Stimulated activated CD4-positive, alpha-beta T cell treated with anti-CD3 and anti-CD28 coated beads, TNF-alpha, amount 100 ng/mL, for 4 hours (primary cell): ENCODE data around the gene KCNS3.
"Not testable (repeated sequence)": the region's sequence is repeated elsewhere in the genome, so short reads cannot be mapped to it uniquely, and the experiment has no call there.

ENCODE experiments used
- DNase-seq, 3 experiments: peaks; one replicate each; pipeline ENCODE4 v3.0.0-alpha.2; 2020; ENCODE audit warnings: low read depth in 3 of 3

The KCNS3 gene

DNA sequence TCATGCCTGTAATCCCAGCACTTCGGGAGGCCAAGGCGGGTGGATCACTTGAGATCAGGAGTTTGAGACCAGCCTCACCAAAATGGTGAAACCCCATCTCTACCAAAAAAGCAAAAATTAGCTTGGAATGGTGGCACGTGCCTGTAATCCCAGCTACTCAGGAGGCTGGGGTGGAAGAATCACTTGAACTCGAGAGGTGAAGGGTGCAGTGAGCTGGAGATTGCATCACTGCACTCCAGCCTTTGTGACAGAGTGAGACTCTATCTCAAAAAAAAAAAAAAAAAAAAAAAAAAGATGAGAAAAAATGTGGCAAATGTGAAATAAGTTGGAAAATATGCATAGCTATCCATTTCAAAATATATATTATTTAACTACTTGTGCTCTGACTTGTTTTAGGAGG, 65.0 kb downstream of the KCNS3 start:
- no peak for DNase-seq

- no peak for DNase-seq
Measured at GRCh38 chr2:17947113-17947512, 68.6 kb downstream of the KCNS3 start.

GRCh38 chr2:17950006-17950405, 71.5 kb downstream of the KCNS3 start:
- DNase-seq, result no peak

- no peak for DNase-seq
Measured at GRCh38 chr2:17951563-17951962, 73.1 kb downstream of the KCNS3 start.

DNA sequence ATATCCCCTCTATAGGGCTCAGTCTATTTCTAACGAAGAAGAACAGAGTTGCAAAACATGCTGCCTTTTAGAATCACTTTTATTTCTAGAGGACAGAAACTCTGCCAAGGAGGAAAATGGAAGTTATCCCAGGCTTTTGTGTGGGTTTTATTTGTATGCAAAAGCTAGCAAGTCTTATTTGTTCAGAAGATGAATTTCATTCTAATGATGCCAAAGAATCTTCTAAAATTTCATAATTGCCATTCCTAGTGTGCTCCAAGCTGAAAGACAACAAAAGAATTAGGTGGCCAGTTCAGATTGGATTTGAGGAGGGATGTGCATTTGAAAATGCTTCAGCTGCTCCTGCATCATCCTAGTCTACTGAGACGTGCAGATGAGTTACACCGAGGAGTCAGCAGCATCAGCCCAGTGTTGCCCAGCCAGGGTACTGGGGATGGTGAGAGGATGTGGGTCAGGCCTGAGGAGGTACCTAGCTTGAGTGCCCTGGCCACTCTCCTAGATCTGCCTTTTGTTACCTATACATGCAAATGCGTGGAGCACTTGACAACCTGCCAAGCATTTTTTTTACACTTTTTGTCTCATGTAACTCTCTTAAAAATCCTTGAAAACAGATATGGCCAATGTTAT, 80.1 kb downstream of the KCNS3 start:
- DNase-seq, result no peak

GRCh38 chr2:17959356-17959755, 80.9 kb downstream of the KCNS3 start:
- DNase-seq, result no peak

DNA sequence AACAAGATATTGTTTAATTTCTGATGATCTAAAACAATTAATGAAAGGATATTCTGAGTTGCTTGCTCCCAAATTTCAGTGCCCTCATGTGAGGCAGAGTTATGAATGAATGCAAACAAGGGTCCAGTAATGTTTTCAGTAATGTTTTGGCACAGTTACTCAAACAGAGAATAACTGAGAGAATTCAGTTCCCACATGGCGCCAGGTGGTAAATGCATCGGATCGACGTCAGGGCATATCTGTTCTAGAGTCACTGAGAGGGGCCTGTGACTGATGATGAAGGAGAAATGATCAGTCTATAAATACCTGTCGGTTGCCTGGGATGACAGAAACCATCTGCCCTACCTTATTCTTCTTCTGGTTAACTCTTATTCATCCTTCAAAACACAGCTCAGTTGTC, 81.4 kb downstream of the KCNS3 start:
- no peak for DNase-seq

DNA sequence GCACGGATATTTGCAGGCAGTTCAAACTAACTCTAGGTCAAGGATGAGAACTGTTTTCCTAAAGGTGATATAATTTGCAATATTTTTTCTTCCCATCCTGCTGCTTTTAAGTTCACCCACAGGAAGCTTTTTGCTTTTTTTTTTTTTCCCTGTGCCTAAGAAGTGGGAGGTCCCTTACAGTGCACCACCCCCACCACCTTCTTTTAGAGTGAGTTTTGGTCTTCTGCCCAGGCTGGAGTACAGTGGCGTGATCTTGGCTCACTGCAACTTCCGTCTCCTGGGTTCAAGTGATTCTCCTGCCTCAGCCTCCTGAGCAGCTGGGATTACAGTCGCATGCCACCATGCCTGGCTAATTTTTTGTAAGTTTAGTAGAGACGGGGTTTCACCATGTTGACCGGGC, 82.5 kb downstream of the KCNS3 start:
- no peak for DNase-seq

- DNase-seq, result no peak
Measured at GRCh38 chr2:17961789-17962188, 83.3 kb downstream of the KCNS3 start.

DNA sequence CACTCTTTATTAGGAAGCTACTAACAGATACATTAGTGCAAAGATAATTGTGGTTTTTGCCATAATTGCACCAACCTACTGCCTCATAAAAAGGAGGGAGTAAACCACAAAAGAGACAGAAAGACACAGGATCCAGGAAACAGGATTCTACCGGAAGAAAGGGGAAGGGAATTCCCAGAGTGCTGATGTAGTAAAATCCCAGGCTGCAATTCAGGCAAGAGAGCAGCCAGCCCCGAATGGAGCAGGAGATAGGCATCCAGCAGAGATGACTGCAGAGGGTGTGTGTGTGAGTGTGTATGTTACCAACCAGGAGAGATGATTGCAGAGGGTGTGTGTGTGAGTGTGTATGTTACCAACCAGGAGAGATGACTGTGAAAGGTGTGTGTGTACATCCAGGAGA, 84.4 kb downstream of the KCNS3 start:
- DNase-seq, result no peak

DNA sequence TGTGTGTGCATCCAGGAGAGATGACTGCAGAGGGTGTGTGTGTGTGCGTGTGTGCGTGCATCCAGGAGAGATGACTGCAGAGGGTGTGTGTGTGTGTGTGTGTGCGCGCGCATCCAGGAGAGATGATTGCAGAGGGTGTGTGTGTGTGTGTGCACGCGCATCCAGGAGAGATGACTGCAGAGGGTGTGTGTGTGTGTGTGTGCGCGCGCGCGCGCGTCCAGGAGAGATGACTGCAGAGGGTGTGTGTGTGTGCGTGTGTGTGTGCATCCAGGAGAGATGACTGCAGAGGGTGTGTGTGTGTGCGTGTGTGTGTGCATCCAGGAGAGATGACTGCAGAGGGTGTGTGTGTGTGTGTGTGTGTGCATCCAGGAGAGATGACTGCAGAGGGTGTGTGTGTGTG, 85.1 kb downstream of the KCNS3 start:
- DNase-seq, result not testable (repeated sequence)

- no peak for DNase-seq
Measured at GRCh38 chr2:17965196-17965595, 86.7 kb downstream of the KCNS3 start.

GRCh38 chr2:17966798-17967197, 88.3 kb downstream of the KCNS3 start:
- DNase-seq, result no peak

DNA sequence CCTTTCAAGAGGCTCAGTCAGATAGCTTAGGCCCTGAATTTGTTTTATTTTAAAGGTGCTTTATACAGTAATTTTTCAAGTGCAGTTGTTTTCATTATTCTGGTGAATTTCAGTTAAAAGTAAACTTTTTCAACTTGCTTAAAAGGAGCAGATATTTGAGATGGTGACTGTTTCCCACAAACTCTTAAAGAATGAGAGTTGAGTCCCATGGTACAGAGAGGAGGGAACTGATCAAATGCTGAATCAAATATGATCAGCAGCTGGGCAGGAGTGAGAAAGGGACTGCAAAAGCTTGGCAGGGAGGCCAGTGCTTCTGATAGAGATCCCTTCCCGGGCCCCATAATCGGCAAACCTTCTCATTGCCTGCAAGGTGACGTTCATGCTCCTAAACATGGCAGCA, 91.2 kb downstream of the KCNS3 start:
- no peak for DNase-seq

DNA sequence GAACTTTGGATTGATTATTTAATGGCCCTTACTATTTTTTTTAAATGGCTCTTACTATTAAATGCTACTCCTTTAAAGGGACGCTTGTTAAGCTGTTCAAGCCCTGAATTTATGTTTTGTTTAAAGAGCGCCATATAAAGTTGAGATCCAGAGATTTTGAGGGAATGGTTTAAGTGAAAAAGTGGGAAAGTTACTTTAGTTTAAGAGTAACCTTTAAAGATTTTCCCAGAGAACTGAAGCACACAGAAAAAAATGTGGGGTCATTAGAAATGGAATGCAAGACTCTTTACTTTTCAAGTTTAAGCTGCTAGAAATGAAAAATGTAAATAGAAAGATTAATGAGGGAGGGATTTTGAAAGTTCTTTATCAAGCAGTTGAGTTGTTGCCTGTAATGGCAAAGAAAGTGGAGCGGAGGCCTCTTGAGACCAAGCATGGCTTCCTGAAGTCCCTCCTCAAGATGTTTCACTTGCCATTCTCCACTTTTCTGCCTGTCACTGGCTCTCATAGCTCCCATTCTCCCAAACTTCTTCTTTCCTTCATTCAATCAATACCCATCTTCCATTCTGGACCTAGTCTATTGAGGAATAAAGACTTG, 93.2 kb downstream of the KCNS3 start:
- no peak for DNase-seq

DNA sequence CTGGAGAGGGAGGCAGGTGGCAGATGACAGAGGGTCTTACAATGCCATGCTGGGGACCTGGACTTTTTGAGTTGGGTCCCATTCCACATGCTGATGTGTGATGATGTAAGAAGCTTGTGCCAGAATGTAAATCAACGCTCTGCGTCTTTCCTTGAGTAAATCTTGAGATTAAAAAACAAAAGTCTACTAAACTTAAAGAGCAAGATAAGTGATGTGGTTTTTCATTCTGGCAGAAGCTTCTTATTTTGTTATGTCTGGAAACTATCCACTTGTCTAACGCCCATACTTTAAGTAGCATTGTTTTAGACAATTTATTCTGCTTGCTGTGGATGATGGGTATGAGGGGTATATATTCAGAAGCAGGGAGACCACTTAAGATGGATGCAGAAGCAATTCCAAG, 94.5 kb downstream of the KCNS3 start:
- no peak for DNase-seq

GRCh38 chr2:17975401-17975800, 96.9 kb downstream of the KCNS3 start:
- no peak for DNase-seq

DNA sequence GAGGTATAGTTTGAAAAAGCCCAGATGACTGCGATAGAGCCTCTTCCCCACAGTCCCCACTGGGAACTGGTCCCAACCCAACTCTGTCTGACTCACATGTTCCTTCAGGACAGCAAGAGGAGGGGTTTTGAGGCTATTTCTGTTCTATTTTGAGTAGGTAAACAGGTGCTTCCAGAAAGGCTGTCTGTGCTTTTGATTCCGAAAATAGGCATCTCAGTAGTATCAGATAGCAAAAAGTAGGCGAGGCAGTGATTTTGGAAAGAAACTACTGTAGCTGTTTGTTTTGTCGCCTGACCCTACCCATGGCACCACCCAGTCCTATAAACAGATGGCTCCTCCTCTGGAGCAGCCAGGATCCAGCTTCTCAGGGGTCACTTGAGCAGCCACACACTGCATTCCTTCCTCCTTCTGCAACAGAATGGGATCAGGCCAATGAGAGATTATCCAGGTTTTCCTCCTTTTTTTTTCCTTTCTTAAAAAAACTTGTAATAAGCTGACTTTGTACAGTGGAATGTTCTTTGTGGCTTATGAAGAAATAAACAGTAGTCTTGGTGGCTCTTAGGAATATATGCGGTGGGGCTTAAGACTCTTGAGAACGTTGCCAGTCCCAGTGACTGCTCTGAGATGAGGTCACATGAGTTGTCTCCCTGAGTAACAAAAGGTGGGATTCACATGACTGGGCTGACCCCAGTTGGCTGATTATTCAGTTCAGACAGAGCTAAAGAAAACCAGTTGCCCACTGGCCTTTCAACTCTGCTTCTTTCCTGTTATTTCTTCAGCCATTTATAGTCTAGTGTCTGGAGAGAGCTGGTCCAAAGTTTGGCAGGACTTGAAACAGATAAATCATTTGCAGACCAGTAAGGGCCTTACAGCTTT, 98.6 kb downstream of the KCNS3 start:
- DNase-seq, result no peak

DNA sequence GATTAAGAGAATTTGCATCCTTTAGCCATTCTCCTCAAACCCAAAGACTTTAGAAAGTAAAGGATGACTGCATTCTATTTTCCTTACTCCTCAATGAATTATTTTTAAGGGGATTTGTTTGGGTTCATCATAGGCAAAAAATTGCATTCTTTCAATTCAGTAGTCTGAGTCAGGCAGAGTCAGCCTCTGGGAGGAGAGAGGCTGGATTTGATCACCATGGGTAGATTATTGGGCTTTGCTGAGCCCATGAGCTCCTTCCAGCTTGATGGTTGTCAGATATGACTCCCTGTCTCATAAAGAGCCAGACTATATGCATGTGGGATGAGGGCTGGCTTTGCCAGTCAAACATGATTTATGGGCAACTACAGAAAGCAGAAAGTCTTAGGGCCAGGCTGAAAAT, 101.2 kb downstream of the KCNS3 start:
- no peak for DNase-seq

GRCh38 chr2:17981936-17982335, 103.5 kb downstream of the KCNS3 start:
- no peak for DNase-seq
